OCI-LY1 (cell line): ENCODE results near the gene HYAL4.
"Not testable (repeated sequence)": the region's sequence is repeated elsewhere in the genome, so short reads cannot be mapped to it uniquely, and the experiment has no call there.

ENCODE experiments used
- H2AFZ ChIP-seq: fragments of 200-600 bp; sonication (generic), shearing (Covaris generic); 2 replicates; pipeline ENCODE4 v1.6.0; 2014; ENCODE audit warnings: antibody characterized with exemption, mild to moderate bottlenecking, low read length
- H3F3A ChIP-seq: fragments of 200-600 bp; sonication (generic), shearing (Covaris generic); 2 replicates; pipeline ENCODE4 v1.6.0; 2014; ENCODE audit warnings: mild to moderate bottlenecking, antibody characterized with exemption, low read length, moderate library complexity; ENCODE audit not compliant: insufficient read depth
- H3K27ac ChIP-seq: fragments of 200-600 bp; sonication (generic); 2 replicates; pipeline ENCODE4 v1.5.1; 2014; ENCODE audit warnings: low read length, mixed run types, mild to moderate bottlenecking, low read depth; ENCODE audit not compliant: poor library complexity, severe bottlenecking
- H3K27me3 ChIP-seq: fragments of 200-600 bp; sonication (generic); 2 replicates; pipeline ENCODE4 v1.6.0; 2014; ENCODE audit warnings: antibody characterized with exemption, mild to moderate bottlenecking, low read length, moderate library complexity; ENCODE audit not compliant: insufficient read depth
- H3K36me3 ChIP-seq: fragments of 200-600 bp; sonication (generic); 2 replicates; pipeline ENCODE4 v1.6.1; 2014; ENCODE audit warnings: mild to moderate bottlenecking, antibody characterized with exemption, low read length, moderate library complexity, mixed read lengths; ENCODE audit not compliant: insufficient read depth
- H3K4me1 ChIP-seq: fragments of 200-600 bp; sonication (generic); 2 replicates; pipeline ENCODE4 v1.5.1; 2014; ENCODE audit warnings: mild to moderate bottlenecking, low read length, moderate library complexity; ENCODE audit not compliant: insufficient read depth, severe bottlenecking
- H3K4me2 ChIP-seq: fragments of 200-600 bp; sonication (generic), shearing (Covaris generic); 2 replicates; pipeline ENCODE4 v1.6.1; 2014; ENCODE audit warnings: low read length
- H3K4me3 ChIP-seq: fragments of 200-600 bp; sonication (generic); 2 replicates; pipeline ENCODE4 v1.5.1; 2014; ENCODE audit warnings: low read length, low read depth, mild to moderate bottlenecking, mixed read lengths; ENCODE audit not compliant: poor library complexity, severe bottlenecking
- H3K79me2 ChIP-seq: fragments of 200-600 bp; shearing (Covaris generic); 2 replicates; pipeline ENCODE4 v1.6.1; 2016; ENCODE audit warnings: mixed run types, low read length, mixed read lengths; ENCODE audit not compliant: insufficient read depth
- H3K9ac ChIP-seq: fragments of 200-600 bp; sonication (generic), shearing (Covaris generic); 2 replicates; pipeline ENCODE4 v1.6.1; 2014; ENCODE audit warnings: mild to moderate bottlenecking, low read length, mixed read lengths
- H3K9me2 ChIP-seq: fragments of 200-600 bp; sonication (generic), shearing (Covaris generic); 2 replicates; pipeline ENCODE4 v1.6.1; 2014; ENCODE audit warnings: low read depth, mild to moderate bottlenecking, low read length, mixed read lengths
- H3K9me3 ChIP-seq: fragments of 200-600 bp; shearing (Covaris generic); 2 replicates; pipeline ENCODE4 v1.6.1; 2014; ENCODE audit warnings: low read length, mixed read lengths
- H4K20me1 ChIP-seq: fragments of 200-600 bp; sonication (generic), shearing (Covaris generic); 2 replicates; pipeline ENCODE4 v1.6.0; 2016; ENCODE audit warnings: mild to moderate bottlenecking, low read length; ENCODE audit not compliant: insufficient read depth
- EZH2 ChIP-seq: fragments of 200-600 bp; sonication (generic), shearing (Covaris generic); IDR thresholded peaks from 2 replicates; pipeline ENCODE4 v1.8.0; 2017; ENCODE audit warnings: borderline replicate concordance, mixed run types, mild to moderate bottlenecking, antibody characterized with exemption, low read length, moderate library complexity, mixed read lengths
- TF ChIP-seq, protein P1 (sequence below): fragments of 200-600 bp; sonication (generic), shearing (Covaris generic); IDR thresholded peaks from 2 replicates; pipeline ENCODE4 v1.5.1; 2017; ENCODE audit warnings: mild to moderate bottlenecking, antibody characterized with exemption, low read length, moderate library complexity, mixed read lengths

Gene HYAL4

DNA sequence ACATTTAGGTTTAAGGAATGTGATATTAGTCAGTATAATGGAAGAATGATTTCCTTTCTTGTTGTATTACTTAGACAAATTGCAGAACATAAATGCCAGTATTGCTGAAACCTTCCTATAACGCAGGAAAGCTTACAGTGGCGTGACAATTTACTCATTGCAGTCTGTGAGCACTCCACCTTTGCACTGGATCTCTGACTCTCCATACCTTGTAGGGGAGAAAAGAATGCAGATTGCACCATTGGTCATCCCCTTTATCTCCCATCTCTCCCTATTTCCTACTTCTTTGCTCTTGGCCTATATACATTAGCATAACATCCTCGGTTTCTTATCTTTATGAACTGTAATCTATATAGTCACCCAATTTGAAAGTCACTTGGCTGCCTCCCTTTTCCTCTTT is 28.1 kb upstream of the HYAL4 start:
- H4K20me1 ChIP-seq, result no peaks in the 10 kb centered on the region
- H3K4me2 ChIP-seq, result no peak overlapping the region
- TF ChIP-seq, protein P1, sequence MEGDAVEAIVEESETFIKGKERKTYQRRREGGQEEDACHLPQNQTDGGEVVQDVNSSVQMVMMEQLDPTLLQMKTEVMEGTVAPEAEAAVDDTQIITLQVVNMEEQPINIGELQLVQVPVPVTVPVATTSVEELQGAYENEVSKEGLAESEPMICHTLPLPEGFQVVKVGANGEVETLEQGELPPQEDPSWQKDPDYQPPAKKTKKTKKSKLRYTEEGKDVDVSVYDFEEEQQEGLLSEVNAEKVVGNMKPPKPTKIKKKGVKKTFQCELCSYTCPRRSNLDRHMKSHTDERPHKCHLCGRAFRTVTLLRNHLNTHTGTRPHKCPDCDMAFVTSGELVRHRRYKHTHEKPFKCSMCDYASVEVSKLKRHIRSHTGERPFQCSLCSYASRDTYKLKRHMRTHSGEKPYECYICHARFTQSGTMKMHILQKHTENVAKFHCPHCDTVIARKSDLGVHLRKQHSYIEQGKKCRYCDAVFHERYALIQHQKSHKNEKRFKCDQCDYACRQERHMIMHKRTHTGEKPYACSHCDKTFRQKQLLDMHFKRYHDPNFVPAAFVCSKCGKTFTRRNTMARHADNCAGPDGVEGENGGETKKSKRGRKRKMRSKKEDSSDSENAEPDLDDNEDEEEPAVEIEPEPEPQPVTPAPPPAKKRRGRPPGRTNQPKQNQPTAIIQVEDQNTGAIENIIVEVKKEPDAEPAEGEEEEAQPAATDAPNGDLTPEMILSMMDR, result no peak
- no peak for TF ChIP-seq EZH2
- H3K4me1 ChIP-seq, result no peaks in the 10 kb centered on the region
- H3K79me2 ChIP-seq, result no peaks in the 10 kb centered on the region
- H3K4me3 ChIP-seq, result no peak overlapping the region
- H3K9me3 ChIP-seq, result no peaks in the 10 kb centered on the region
- no peaks in the 10 kb centered on the region for H3F3A ChIP-seq
- H3K27ac ChIP-seq, result no peak overlapping the region
- no peaks in the 10 kb centered on the region for H3K9me2 ChIP-seq
- H3K36me3 ChIP-seq, result no peaks in the 10 kb centered on the region
- no peak overlapping the region for H3K9ac ChIP-seq
- H2AFZ ChIP-seq, result no peak overlapping the region
- no peaks in the 10 kb centered on the region for H3K27me3 ChIP-seq

DNA sequence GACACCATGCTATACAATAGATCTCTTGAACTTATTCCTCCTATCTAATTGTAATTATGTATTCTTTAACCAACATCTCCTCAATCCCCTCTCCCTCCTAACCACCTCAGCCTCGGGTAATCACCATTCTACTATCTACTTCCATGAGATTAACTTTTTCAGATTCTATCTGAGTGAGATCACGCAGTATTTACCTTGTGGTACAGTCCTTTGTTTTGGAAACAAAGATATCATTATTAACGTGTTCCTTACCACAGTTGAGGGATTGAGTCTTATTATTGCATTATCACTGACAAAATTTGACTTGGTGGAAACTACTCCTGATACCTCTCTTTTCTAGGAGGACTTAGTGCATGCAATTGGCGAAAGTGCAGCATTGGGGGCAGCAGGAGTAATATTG is 26.0 kb upstream of the HYAL4 start:
- Histone ChIP-seq H3K36me3 (no peaks in the 10 kb centered on the region), H3K27ac (no peak overlapping the region), H3K79me2 (no peaks in the 10 kb centered on the region), H3K9me2 (no peaks in the 10 kb centered on the region), H3K4me3 (no peak overlapping the region), H3K4me2 (no peak overlapping the region), H3F3A (no peaks in the 10 kb centered on the region), H3K4me1 (no peaks in the 10 kb centered on the region), H4K20me1 (no peaks in the 10 kb centered on the region), H3K9me3 (no peaks in the 10 kb centered on the region), H3K27me3 (no peaks in the 10 kb centered on the region), H3K9ac (no peak overlapping the region), H2AFZ (no peak overlapping the region)
- TF ChIP-seq, protein P1, result no peak
- TF ChIP-seq EZH2, result no peak

DNA sequence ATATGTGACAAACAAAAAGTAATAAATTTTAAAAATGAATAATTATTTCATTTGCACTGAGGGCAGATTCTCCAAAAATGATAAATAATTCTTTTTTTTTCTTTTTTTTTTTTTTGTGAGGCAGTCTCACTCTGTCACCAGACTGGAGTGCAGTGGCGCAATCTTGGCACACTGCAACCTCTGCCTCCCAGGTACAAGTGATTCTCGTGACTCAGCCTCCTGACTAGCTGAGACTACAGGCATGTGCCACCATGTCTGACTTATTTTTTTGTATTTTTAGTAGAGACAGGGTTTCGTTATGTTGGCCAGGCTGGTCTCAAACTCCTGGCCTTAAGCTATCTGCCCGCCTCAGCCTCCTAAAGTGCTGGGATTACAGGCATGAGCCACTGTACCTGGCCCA is 25.2 kb upstream of the HYAL4 start:
- H3K79me2 ChIP-seq, result not testable (repeated sequence)

DNA sequence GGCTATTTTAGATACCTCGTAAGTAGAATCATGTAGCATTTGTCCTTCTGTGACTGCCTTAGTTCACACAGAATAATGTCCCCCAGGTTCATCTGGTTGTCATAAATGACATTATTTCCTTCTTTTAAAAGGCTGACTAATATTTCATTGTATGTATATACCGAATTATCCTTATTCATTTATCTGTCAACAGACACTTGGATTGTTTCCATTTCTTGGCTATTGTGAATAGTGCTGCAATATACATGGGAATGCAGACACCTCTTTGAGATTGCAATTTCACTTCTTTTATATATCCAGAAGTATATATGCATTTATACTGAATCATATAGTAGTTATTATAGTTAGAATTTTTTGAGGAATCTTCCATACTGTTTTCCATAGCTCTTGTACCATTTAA is 24.1 kb upstream of the HYAL4 start:
- no peak overlapping the region for H3K4me2 ChIP-seq
- H3K27ac ChIP-seq, result no peak overlapping the region
- TF ChIP-seq, protein P1, result no peak
- no peaks in the 10 kb centered on the region for H3K36me3 ChIP-seq
- no peaks in the 10 kb centered on the region for H3K79me2 ChIP-seq
- H3K4me1 ChIP-seq, result no peaks in the 10 kb centered on the region
- H4K20me1 ChIP-seq, result no peaks in the 10 kb centered on the region
- no peaks in the 10 kb centered on the region for H3K9me3 ChIP-seq
- no peaks in the 10 kb centered on the region for H3K27me3 ChIP-seq
- H3K9ac ChIP-seq, result no peak overlapping the region
- H2AFZ ChIP-seq, result no peak overlapping the region
- H3K9me2 ChIP-seq, result no peaks in the 10 kb centered on the region
- H3F3A ChIP-seq, result no peaks in the 10 kb centered on the region
- no peak overlapping the region for H3K4me3 ChIP-seq

More for the DNA sequence above, 25.2 kb upstream of the HYAL4 start:
- H3K9ac ChIP-seq, H3K4me1 ChIP-seq, H3K4me2 ChIP-seq, H3F3A ChIP-seq, H2AFZ ChIP-seq, H3K4me3 ChIP-seq, H3K27ac ChIP-seq, H3K9me2 ChIP-seq, H3K36me3 ChIP-seq, H3K27me3 ChIP-seq, H3K9me3 ChIP-seq, H4K20me1 ChIP-seq: not testable (repeated sequence)
